Glutamatergic neuron (in vitro differentiated cells): ENCODE data around the gene DSCAML1. TPM values are rescaled to one million over a fixed set of nuclear protein-coding genes. Genes with fewer than 3 reads are reported as not detected.

Experiments used
- DNase-seq: peaks from one replicate; pipeline ENCODE4 v3.0.0; 2022
- H3K27ac Mint-ChIP-seq: one replicate; pipeline ENCODE4 v1.8.0; 2020; ENCODE audit warnings: mild to moderate bottlenecking, mixed read lengths, inconsistent platforms; ENCODE audit not compliant: unreplicated experiment
- H3K27me3 Mint-ChIP-seq: one replicate; pipeline ENCODE4 v1.8.0; 2020; ENCODE audit warnings: mild to moderate bottlenecking, moderate library complexity, mixed read lengths, inconsistent platforms; ENCODE audit not compliant: unreplicated experiment
- H3K36me3 Mint-ChIP-seq: one replicate; pipeline ENCODE4 v1.8.0; 2020; ENCODE audit warnings: mild to moderate bottlenecking, mixed read lengths, inconsistent platforms; ENCODE audit not compliant: unreplicated experiment
- H3K4me1 Mint-ChIP-seq: one replicate; pipeline ENCODE4 v1.8.0; 2020; ENCODE audit warnings: mild to moderate bottlenecking, low read depth, mixed read lengths, inconsistent platforms; ENCODE audit not compliant: unreplicated experiment
- H3K4me3 Mint-ChIP-seq: one replicate; pipeline ENCODE4 v1.8.0; 2020; ENCODE audit warnings: mild to moderate bottlenecking, mixed read lengths, inconsistent platforms; ENCODE audit not compliant: unreplicated experiment
- H3K9me3 Mint-ChIP-seq: one replicate; pipeline ENCODE4 v1.8.0; 2020; ENCODE audit warnings: mild to moderate bottlenecking, moderate library complexity, mixed read lengths, inconsistent platforms; ENCODE audit not compliant: unreplicated experiment
- CTCF ChIP-seq: fragments of 200-600 bp; sonication (generic); IDR thresholded peaks from one replicate; pipeline ENCODE4 v1.5.0; 2021; ENCODE audit not compliant: partially characterized antibody, unreplicated experiment
- total RNA-seq: library from RNA; stranded (reverse); fragmentation: NEBNext Ultra II Directional; extraction: Animal tissue kit (Norgen Biotek cat#: 25700); gene quantifications from one replicate; pipeline ENCODE4 v1.2.1, GENCODE V29; 2021; ENCODE audit not compliant: unreplicated experiment

Gene DSCAML1
- total RNA-seq, 1 donor from 2014 or later, result 0.07 TPM

- H3K9me3 Mint-ChIP-seq, result peaks cover 3% of the 10 kb centered on the region
Observed at GRCh38 chr11:117606790-117607189, 190.2 kb downstream of the DSCAML1 start.

DNA sequence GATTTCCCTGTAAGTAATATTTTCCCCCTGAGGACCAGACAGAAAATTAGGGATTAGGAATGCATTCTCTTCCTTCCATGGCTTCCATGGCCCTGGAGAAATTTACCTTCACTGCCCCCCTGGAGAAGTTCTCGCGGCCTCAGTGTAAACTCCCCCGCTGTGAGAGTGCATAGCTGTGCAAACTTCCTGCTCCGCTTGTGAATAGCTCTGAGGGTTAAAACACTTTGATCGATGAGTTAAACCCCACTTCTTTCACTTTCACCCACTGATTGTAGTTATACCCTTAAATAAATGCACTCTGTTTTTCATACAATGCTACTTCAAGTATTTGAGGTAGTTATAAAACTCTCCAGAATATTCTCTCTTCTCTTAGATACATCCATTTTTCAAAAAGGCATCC is 190.8 kb downstream of the DSCAML1 start:
- no peak overlapping the region for H3K27ac Mint-ChIP-seq

More at GRCh38 chr11:117606790-117607189, 190.2 kb downstream of the DSCAML1 start:
- no peak overlapping the region for H3K4me3 Mint-ChIP-seq
- H3K4me1 Mint-ChIP-seq, result peaks cover 10% of the 10 kb centered on the region
- TF ChIP-seq CTCF, result no peak
- peaks cover 4% of the 10 kb centered on the region for H3K27me3 Mint-ChIP-seq
- no peak for DNase-seq
- no peak overlapping the region for H3K27ac Mint-ChIP-seq
- no peaks in the 10 kb centered on the region for H3K36me3 Mint-ChIP-seq

DNA sequence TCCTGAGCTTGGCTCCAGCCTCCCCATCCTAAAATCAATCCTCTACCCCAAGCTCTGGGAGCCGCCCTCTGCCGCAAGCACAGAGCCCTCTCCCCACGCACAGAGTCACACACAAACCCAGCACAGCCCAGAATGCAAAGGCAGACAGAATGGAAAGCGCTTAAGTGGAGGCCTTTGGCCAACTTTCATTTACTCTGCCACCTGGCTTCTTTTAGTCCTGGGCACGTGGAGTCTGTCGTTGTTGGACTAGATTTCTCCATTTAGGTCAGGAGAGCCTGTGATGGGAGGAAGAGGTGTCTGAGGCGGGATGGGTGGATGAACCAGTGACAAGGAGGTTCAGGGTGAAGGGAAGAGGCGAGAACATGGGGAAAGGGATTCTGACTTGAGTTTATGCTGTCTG is 191.7 kb downstream of the DSCAML1 start:
- Mint-ChIP-seq H3K4me1 (peaks cover 17% of the 10 kb centered on the region), H3K36me3 (no peaks in the 10 kb centered on the region), H3K9me3 (peaks cover 3% of the 10 kb centered on the region), H3K27ac (no peak overlapping the region), H3K4me3 (no peak overlapping the region), H3K27me3 (peaks cover 4% of the 10 kb centered on the region)
- DNase-seq, result no peak
- TF ChIP-seq CTCF, result no peak

More for the DNA sequence above, 190.8 kb downstream of the DSCAML1 start:
- Mint-ChIP-seq H3K27me3 (peaks cover 4% of the 10 kb centered on the region), H3K4me3 (no peak overlapping the region), H3K4me1 (peaks cover 15% of the 10 kb centered on the region), H3K9me3 (peaks cover 3% of the 10 kb centered on the region), H3K36me3 (no peaks in the 10 kb centered on the region)
- no peak for DNase-seq
- TF ChIP-seq CTCF, result no peak

GRCh38 chr11:117604336-117604995 is 192.6 kb downstream of the DSCAML1 start:
- Mint-ChIP-seq H3K9me3 (peaks cover 6% of the 10 kb centered on the region), H3K36me3 (peaks cover 3% of the 10 kb centered on the region), H3K4me1 (peaks cover 22% of the 10 kb centered on the region), H3K27me3 (peaks cover 4% of the 10 kb centered on the region), H3K4me3 (no peak overlapping the region), H3K27ac (no peak overlapping the region)
- TF ChIP-seq CTCF, result no peak
- no peak for DNase-seq

GRCh38 chr11:117603932-117604331 is 193.1 kb downstream of the DSCAML1 start:
- Mint-ChIP-seq H3K9me3 (peaks cover 8% of the 10 kb centered on the region), H3K27me3 (peaks cover 5% of the 10 kb centered on the region), H3K36me3 (peaks cover 4% of the 10 kb centered on the region), H3K4me1 (peaks cover 23% of the 10 kb centered on the region), H3K27ac (no peak overlapping the region), H3K4me3 (no peak overlapping the region)
- TF ChIP-seq CTCF, result no peak
- no peak for DNase-seq
